ENCODE data around the gene IDH2.
A peak's percentile ranks its signal among the peaks of the same experiment; 100 is the strongest.

Gene IDH2

DNA sequence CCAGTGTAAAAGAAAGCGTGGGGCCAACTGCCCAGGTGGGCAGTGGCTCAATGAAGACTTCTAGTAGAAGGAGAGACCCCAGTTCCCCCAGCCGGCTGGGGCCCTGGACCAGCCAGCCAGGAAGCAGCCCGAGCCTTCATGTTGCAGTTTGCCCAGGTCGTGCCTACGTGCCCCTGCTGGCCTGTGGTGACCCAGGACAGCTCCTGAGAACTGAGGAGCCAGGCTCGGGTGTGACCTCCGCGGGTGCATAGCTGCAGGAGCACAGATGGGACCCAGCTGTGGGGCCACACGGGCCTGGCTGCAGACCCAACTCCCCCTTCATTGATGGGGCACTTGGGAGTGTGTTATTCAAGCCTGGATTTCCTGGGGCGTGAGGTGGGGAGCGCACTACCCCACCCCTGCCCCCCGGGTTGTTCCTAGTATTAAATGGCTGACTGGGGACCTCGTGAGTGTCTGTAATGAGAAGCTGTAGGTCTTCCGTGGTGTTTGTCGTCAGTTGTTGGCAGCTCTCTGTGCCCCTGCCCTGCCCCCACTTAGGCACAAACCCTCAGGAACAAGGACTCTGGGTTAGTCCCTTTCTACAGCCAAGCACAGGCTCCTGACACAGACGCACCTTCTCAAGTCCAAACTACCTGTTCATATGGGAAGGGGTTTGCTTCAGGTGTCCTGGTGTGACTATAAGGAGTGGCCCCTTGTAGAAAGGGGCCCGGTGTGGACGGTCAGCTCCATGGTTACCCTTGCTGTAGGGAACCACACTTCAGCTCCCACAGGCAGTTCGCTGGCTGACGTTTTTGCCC lies 39.1 kb downstream of the IDH2 start:
- DNase-seq, result no peak

GRCh38 chr15:90062462-90062932 lies 39.8 kb downstream of the IDH2 start:
- no peak for DNase-seq

DNA sequence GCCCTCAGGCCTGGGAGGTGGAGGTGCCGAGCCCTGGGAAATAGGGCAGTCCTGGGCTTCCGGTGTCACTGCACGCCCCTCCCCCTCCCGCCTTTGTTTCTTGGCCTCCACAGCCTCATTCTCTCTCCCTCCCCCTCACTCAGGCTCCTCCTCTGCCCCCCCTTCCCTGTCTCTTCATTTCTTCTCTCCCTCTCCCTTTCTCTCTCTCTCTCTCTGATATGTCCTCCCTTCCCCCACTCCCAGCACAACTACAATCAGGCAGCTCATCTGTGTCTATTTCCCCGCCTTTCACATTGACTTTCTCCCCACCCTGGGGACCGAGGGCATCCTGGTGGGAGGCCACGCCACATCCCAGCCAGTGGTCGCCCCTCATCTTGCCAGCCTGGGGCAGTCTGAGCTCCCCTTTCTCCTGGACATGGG lies 40.2 kb downstream of the IDH2 start:
- peak; percentile 49 for DNase-seq

- no peak for DNase-seq
These were observed 41.5 kb downstream of the IDH2 start for GRCh38 chr15:90060797-90061196.

- peak; percentile 87 for DNase-seq
These were observed 42.9 kb downstream of the IDH2 start for GRCh38 chr15:90059208-90059985.

- DNase-seq, result no peak
These were observed 43.5 kb downstream of the IDH2 start for GRCh38 chr15:90058775-90059174.

GRCh38 chr15:90058308-90058707 lies 44.0 kb downstream of the IDH2 start:
- no peak for DNase-seq

GRCh38 chr15:90056529-90056928 lies 45.7 kb downstream of the IDH2 start:
- DNase-seq, result no peak

DNA sequence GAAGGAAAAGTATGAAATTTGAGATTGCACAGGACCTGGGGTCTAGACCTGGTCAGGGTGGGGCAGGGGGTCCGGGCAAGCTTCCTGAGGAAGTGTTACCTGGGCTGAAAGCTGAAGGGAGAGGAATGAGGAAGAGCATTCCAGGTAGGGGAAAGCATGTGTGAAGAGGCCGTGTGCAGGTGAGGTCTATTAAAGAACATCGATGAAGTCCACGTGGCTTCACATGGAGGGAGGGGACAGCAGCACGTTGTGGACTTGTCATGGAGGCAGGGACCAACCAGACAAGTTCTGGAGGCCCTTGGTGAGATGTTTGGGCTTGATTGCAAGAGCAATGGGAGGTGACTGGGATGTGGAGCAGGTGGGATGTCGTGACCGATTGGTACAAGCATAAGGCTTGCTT lies 47.1 kb downstream of the IDH2 start:
- no peak for DNase-seq

DNA sequence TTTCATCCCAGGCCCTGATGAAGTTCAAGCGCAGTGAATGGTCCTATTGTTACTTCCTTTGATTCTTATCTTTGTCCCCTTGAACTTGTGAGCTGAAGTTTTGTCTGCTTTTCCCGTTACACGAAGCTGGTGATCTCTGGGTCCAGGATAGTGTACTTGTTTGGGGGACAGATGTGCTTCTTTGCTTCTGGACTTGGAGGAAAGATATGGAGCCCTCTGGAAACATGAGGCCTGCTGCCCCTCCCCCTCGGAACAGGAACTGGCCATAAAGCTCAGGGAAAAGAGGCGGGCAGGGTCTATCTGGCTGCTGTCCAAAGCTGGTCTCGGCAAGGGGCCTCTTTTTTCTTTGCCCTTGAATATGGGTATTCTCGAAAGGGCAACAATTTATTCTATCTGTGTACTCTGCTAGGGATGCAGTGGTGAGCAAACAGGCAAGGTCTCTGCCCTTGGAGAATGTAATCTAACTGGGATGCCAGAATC lies 47.6 kb downstream of the IDH2 start:
- DNase-seq, result no peak

GRCh38 chr15:90053685-90054466 lies 48.4 kb downstream of the IDH2 start:
- no peak for DNase-seq

GRCh38 chr15:90051874-90052273 lies 50.4 kb downstream of the IDH2 start:
- no peak for DNase-seq

DNA sequence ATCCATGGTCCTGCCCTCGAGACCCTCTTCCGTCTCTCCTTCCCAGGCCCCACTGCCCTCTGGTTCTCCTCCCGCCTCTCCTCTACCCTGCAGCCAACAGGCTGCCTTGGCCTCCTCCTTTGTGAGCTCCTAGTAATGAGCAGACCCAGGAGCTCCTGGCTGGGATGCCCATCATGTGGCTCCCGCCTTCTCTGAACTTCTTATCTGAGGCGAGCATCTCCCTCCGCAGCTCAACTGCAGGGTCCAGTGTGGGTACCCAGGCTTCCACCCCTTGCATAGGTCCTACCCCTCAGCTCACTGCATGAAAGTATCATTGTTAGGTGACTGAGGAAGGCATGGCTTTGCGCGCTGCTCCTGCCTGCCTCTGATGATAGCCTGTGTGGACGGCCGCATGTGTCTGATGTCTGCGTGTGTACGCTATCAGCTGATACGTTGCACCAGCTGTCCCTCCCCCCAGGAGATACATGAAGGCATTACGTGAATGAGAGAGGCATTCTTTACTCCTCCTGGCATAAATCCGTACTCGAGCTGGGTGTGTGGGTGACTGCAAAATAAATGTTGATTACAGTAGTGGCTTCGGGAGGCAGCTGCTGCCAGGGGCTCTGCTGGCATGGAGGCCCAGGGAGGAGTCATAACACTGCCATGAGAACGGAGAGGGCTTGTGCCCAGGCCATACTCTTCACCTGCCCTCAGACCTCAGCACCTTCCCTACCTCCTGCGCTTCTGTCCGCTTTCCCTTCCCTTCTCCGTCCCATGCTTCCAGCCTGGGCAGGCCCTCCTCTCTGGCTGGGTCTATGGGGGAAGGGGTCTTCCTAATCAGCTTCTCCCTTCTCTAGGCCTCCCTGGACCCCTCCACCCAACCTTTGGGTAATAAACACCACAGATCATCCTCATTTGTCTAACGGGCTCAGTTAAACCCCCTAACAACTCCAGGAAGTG lies 52.3 kb downstream of the IDH2 start:
- DNase-seq, result no peak

DNA sequence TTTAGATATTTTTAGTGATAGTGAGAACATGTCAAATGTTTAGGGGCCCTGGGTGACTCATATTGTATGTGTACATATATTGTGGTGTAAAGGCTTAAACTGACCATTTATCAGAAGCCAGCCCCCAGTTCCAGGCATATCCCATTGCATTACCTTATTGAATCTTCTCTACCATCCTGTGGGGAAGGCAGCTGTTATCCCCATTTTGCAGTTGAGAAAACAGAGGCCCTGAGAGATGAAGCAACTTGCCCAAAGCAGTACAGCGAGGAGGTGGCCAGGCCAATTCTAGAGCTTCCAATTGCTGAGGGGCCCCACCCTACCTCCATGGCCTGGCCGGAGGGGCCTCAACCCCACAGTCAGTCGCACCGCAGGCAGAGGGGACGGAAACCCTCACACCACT lies 53.2 kb downstream of the IDH2 start:
- no peak for DNase-seq

GRCh38 chr15:90047956-90048575 lies 54.2 kb downstream of the IDH2 start:
- no peak for DNase-seq

DNA sequence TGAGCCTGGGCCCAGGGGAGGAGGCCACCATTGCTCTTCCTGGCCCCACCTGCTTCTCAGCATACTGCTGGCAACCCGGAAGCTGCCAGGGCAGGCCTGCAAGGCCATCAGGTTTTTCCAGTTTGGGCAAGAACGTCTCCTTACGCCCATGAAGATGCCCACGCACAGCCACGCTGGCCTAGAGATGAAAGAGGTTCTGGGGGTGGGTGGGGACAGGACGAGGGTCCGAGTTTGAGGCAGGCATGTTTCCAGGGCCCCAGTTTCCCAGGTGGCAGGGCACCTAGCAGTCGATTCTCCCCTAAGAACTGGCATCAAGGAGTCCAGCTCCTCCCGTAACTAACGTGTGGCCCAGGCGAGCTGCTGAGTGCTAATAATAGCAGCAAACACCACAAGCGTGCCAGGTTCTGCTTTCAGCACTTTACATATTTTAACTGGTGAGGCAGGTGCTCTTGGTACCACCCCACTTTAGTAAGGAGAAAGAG lies 55.3 kb downstream of the IDH2 start:
- no peak for DNase-seq

DNA sequence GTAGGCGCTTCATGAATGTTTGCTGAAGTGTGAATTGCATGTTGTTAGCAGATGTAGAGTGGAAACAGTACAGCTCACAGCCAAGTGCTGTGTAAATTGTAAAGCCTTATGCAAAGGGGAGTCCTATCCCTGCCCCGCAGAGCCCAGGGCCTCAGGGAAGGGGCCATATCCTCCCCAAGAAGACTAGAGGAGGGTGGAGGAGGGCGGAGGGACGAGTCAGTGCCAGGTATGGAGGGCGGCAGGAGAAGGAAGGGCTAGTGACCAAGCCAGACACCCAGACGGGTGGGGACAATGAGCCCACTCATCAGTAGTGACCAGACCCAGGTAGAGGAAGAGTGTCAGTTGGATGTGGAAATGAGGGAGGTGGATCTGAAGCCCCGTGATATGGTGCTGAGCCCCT lies 56.0 kb downstream of the IDH2 start:
- DNase-seq, result no peak

DNA sequence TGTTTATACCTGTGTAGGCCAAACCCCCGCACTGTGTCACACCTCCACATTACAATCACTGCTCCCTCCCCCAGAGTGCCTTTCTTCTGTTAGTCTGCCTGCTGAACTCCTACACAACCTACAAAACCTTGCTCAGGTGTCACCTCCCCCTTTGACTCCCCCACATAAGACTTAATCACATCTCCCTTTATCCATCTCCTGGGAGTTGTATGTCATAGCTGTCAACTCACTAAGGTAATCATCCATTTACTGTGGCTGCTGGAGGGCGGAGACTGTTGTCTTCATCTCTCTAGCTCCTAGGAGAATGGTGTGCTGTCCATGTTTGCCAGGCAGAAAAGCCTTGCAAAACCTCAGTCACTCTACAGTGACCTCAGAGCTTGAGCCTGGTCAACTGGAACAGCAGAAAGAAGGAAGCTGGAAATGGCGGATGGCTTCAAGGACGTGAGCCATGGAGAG lies 57.3 kb downstream of the IDH2 start:
- DNase-seq, result no peak

DNA sequence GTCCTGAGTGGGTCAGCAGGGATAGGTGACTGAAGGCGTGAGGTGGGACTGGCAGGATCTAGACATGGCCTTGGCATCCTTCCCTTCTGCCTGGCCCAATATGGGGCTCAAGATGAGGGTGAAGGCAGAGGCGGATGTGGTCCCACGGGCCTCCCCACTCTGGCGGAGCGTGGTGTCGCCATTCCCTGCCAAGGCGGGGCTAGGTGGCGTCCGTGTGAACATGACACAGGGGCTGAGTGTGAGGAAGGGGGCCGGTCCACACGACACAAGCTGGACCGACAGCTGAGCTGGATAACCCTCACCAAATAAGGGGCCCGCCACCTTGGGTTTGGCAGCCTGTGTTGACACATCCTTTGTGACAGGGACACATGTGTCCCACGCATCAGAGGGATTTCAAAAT lies 58.1 kb downstream of the IDH2 start:
- DNase-seq, result no peak

- no peak for DNase-seq
These were observed 58.7 kb downstream of the IDH2 start for GRCh38 chr15:90043530-90044010.

All from stimulated activated CD4-positive, alpha-beta T cell treated with anti-CD3 and anti-CD28 coated beads, Interleukin-1b, Interleukin-23, amount 100 ng/mL, for 48 hours (primary cell).